A549 (cell line): ENCODE results near the gene DYNLRB2. TPM values are rescaled to one million over a fixed set of nuclear protein-coding genes. Genes with fewer than 3 reads are reported as not detected.

Experiments
- ATAC-seq, 2 experiments: fragments of 200-7000 bp in 1 of 2; fragments of >200 bp in 1 of 2; cut with Nextera tagmentation in 1 of 2; cut with Tn5 transposase in 1 of 2; 3 replicates each; pipeline versions ENCODE4 v1.8.0 to v1.9.1; 2018 to 2020; ENCODE audit warnings: mild to moderate bottlenecking in 1 of 2, moderate library complexity in 1 of 2
- CTCF ChIA-PET: fragments of 300-600 bp; sonication (Branson Sonifier 250); formaldehyde crosslinking; extraction: SDS; loops from one replicate; lab custom pipeline; 2021; ENCODE audit warnings: antibody characterized with exemption, inconsistent platforms; lab: Yijun Ruan, JAX
- POLR2A ChIA-PET: fragments of 350-600 bp; formaldehyde crosslinking; extraction: SDS; loops from one replicate; lab custom pipeline; 2021; ENCODE audit warnings: antibody characterized with exemption, inconsistent platforms; lab: Yijun Ruan, JAX
- DNase-seq, 2 experiments: peaks; one replicate each; pipeline versions ENCODE4 v3.0.0 to v3.0.0-alpha.2; 2011 to 2016; ENCODE audit warnings: low read depth in 1 of 2, low spot score in 1 of 2
- FAIRE-seq: peaks from 2 replicates; lab custom pipeline; 2011; peaks lifted over from hg19 to GRCh38; lab: Jason Lieb, UNC
- H3K27ac ChIP-seq, 2 experiments: fragments of >200 bp; sonication (Bioruptor Twin); formaldehyde crosslinking; 3 replicates each; pipeline ENCODE4 v1.5.1; 2016 to 2017
- H3K4me1 ChIP-seq: fragments of >200 bp; sonication (Bioruptor Twin); formaldehyde crosslinking; 3 replicates; pipeline ENCODE4 v1.6.1; 2016
- H3K4me2 ChIP-seq: fragments of >200 bp; sonication (Bioruptor Twin); formaldehyde crosslinking; 3 replicates; pipeline ENCODE4 v1.6.1; 2016
- H3K4me3 ChIP-seq: fragments of >200 bp; sonication (Bioruptor Twin); formaldehyde crosslinking; 3 replicates; pipeline ENCODE4 v1.5.1; 2016
- H3K9me3 ChIP-seq: fragments of >200 bp; sonication (Bioruptor Twin); formaldehyde crosslinking; 3 replicates; pipeline ENCODE4 v1.6.1; 2016
- CTCF ChIP-seq: fragments of >200 bp; sonication (Bioruptor Twin); formaldehyde crosslinking; IDR thresholded peaks from 3 replicates; pipeline ENCODE4 v1.5.1; 2016
- EHMT2 ChIP-seq: fragments of 200-600 bp; sonication (generic); IDR thresholded peaks from 2 replicates; pipeline ENCODE4 v1.6.1; 2016; ENCODE audit warnings: antibody characterized with exemption, low read depth, mild to moderate bottlenecking, moderate library complexity
- EP300 ChIP-seq, 2 experiments: fragments of >200 bp; sonication (Bioruptor Twin); formaldehyde crosslinking; IDR thresholded peaks; 2 replicates in 1 of 2; 3 replicates in 1 of 2; pipeline ENCODE4 v1.6.1; 2016 to 2017
- ESRRA ChIP-seq: fragments of 150-350 bp; IDR thresholded peaks from 2 replicates; pipeline ENCODE4 v1.6.1; 2014; ENCODE audit warnings: mild to moderate bottlenecking, low read length, borderline replicate concordance
- FOSB ChIP-seq: fragments of 250-450 bp; sonication (Bioruptor Pico); IDR thresholded peaks from 2 replicates; pipeline ENCODE4 v1.5.0; 2020; ENCODE audit warnings: mild to moderate bottlenecking, moderate library complexity
- FOSL2 ChIP-seq, 2 experiments: fragments of 450-650 bp in 1 of 2; fragments of >200 bp in 1 of 2; sonication (Bioruptor Twin) in 1 of 2; formaldehyde crosslinking; IDR thresholded peaks; 2 replicates each; pipeline versions ENCODE4 v1.5.0 to v1.6.1; 2016 to 2020; ENCODE audit warnings: mild to moderate bottlenecking in 1 of 2, moderate library complexity in 1 of 2
- HOXB5 ChIP-seq: fragments of 250-450 bp; sonication (Bioruptor Pico); IDR thresholded peaks from 2 replicates; pipeline ENCODE4 v1.5.0; 2020; ENCODE audit warnings: mild to moderate bottlenecking, moderate library complexity
- JUNB ChIP-seq: fragments of >200 bp; sonication (Bioruptor Twin); formaldehyde crosslinking; IDR thresholded peaks from 2 replicates; pipeline ENCODE4 v1.6.1; 2016
- KDM1A ChIP-seq: fragments of 200-600 bp; sonication (generic); IDR thresholded peaks from 2 replicates; pipeline ENCODE4 v1.6.1; 2016; ENCODE audit warnings: low read depth, mild to moderate bottlenecking
- MAFK ChIP-seq: fragments of 450-650 bp; IDR thresholded peaks from 2 replicates; pipeline ENCODE4 v1.6.1; 2014; ENCODE audit not compliant: partially characterized antibody
- NFE2L2 ChIP-seq: fragments of 150-350 bp; conservative IDR thresholded peaks from 2 replicates; pipeline ENCODE4 v1.6.1; 2014; ENCODE audit warnings: low read length
- NR3C1 ChIP-seq: fragments of >200 bp; sonication (Bioruptor Twin); formaldehyde crosslinking; IDR thresholded peaks from 3 replicates; pipeline ENCODE4 v1.6.1; 2017
- REST ChIP-seq: fragments of 200-600 bp; sonication (generic); IDR thresholded peaks from 2 replicates; pipeline ENCODE4 v1.6.1; 2016; ENCODE audit warnings: antibody characterized with exemption, mild to moderate bottlenecking, moderate library complexity
- RNF2 ChIP-seq: fragments of 200-600 bp; sonication (generic); IDR thresholded peaks from 2 replicates; pipeline ENCODE4 v1.6.1; 2016; ENCODE audit warnings: low read depth, mild to moderate bottlenecking, antibody characterized with exemption, moderate library complexity, borderline replicate concordance
- ZC3H11A ChIP-seq: fragments of 450-650 bp; IDR thresholded peaks from 2 replicates; pipeline ENCODE4 v1.6.1; 2014; ENCODE audit warnings: antibody characterized with exemption, mild to moderate bottlenecking
- WGBS: methylation state at CpG from one replicate; pipeline ENCODE4 v1.1.6; 2017; ENCODE audit errors: missing lambda C conversion rate; 5-methylcytosine and 5-hydroxymethylcytosine counted together
- polyA plus RNA-seq, 4 experiments: library from polyadenylated mRNA; depleted of rRNA in 3 of 4; stranded (reverse); fragments of >200 nt; fragmentation: RNase III in 1 of 4; extraction: RNeasy Plus Mini Kit Qiagen cat#74134 plus additional on column Dnase treatment in 1 of 4; gene quantifications; 2 replicates in 3 of 4; 3 replicates in 1 of 4; pipeline ENCODE4 v1.2.3, GENCODE V29; 2011 to 2017

The DYNLRB2 gene
- polyA plus RNA-seq, 2 of the 4 experiments (the other 2 are of a cell fraction) = not detected

DNA sequence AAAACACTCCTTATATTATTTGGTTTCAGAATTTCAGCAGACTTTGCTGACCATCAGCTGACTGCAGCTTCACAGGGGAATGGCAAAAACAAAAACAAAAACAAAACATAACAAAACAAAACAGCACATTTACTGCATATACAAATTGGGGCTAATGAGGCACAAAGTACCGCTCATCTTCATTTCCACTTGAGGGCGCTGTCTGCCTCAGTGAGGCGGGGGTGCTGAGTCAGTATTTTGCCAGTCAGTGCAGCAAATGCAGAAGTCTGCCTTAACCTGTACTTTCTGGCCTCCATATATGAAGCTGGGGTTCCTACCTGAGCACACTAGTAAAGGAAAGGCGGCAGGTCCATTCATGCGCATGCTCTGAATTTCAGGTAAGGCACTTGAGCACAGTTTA, 13.5 kb upstream of the DYNLRB2 start (continued):
- TF ChIP-seq REST (no peak), CTCF (peak; percentile 27; the same call in 1 of the 3 replicates), KDM1A (no peak)

DNA sequence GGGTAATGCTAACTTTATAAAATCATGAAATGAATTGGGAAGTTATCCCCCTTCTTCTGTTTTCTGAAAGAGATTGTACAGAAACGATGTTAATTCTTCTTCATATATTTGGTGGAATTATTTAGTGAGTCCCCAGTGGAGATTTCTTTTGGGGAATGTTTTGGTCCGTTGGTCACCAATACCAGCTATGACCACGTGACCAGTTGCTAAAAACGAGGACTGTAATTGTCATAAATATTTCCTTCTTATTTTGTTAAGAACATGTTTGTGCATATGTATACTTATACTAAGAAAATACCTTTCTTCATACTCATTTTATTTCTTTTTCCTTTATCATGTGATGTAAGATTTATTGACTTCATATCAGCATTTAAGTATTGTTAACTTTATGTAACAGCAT, 10.3 kb upstream of the DYNLRB2 start:
- no peak for FAIRE-seq

DNA sequence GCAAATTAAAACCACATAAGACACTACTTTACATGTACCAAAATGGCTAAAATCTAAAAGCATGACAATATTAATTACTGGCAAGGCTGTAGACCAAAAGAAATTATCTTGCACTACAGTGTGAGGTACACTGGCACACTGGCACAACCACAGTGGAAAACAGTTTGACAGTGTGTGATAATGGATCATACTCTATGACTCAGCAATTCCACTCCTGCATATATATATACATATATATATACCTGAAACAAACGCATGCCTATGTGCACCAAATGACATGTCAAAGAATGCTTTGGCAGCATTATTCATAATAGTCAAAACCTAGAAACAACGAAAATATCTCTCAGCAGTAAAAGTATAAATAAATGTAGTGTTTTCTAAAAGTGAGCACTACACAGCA, 4.6 kb upstream of the DYNLRB2 start:
- POLR2A ChIA-PET = no interaction called here
- Histone ChIP-seq H3K4me2 (no peak overlapping the region), H3K4me1 (0 out of 3 replicates have a peak, but pooled peaks cover 2% of the 10 kb centered on the region), H3K27ac (no peak overlapping the region), H3K9me3 (peaks cover 11% of the 10 kb centered on the region; the same call in 2 of the 3 replicates), H3K4me3 (no peak overlapping the region)
- DNase-seq (no peak), FAIRE-seq (no peak), ATAC-seq (no peak)
- CTCF ChIA-PET = interaction anchor here (0.8 kb wide), 1 partner anchor 10 kb away, joined by 4 read pairs; no protein-coding TSS in a partner anchor
- TF ChIP-seq FOSL2 (IDR thresholded peaks at IDR 0.05) (no peak), FOSL2 (CRISPR knock-in tag; IDR thresholded peaks at IDR 0.05) (no peak), MAFK (peak; percentile 56), NFE2L2 (peak; percentile 44)
- 48% methylated on average over 2 of the region's 2 CpGs for WGBS

More for the DNA sequence above, 10.3 kb upstream of the DYNLRB2 start:
- Histone ChIP-seq H3K4me2 (no peak overlapping the region), H3K27ac (no peak overlapping the region), H3K4me1 (no peaks in the 10 kb centered on the region), H3K4me3 (no peak overlapping the region), H3K9me3 (no peaks in the 10 kb centered on the region)
- ChIA-PET CTCF (no interaction called here), POLR2A (no interaction called here)
- no peak for ATAC-seq
- no peak for TF ChIP-seq HOXB5
- no peak for TF ChIP-seq FOSB (CRISPR knock-in tag)
- TF ChIP-seq NR3C1 = no peak
- no peak for TF ChIP-seq MAFK
- TF ChIP-seq ESRRA = no peak
- TF ChIP-seq CTCF = no peak
- no peak for TF ChIP-seq EHMT2
- TF ChIP-seq JUNB = no peak
- TF ChIP-seq FOSL2 (IDR thresholded peaks at IDR 0.05) = no peak
- no peak for TF ChIP-seq FOSL2 (CRISPR knock-in tag; IDR thresholded peaks at IDR 0.05)
- WGBS = 2% methylated on average over 4 of the region's 4 CpGs
- DNase-seq = no peak

DNA sequence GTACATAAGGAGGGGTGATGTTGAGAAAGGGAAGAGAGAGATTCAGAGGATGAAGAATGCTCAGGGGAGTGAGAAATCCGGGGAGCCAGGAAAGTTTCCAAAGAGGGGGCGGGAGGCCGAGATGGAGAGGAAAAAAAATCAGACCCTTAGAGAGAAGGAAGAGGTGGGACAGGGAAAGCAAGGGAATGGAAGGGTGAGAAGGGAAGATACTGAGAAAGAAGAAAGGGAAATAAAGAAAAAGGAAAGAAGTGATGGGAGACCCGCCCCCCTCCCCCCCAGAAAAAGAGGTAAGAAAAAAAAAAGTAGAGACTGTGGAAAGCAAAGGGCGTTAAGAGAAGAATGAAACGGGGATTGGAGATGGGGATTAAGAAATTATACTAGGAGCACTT, 507 bp downstream of the DYNLRB2 start:
- peak overlapping the region; percentile 94 for H3K4me2 ChIP-seq
- FAIRE-seq = no peak
- H3K4me3 ChIP-seq = peak overlapping the region; percentile 57
- 0 out of 2 replicates have a peak, but pooled peaks have one; percentile 17 for TF ChIP-seq RNF2
- TF ChIP-seq NFE2L2 = no peak
- no peak for TF ChIP-seq FOSL2 (IDR thresholded peaks at IDR 0.05)
- no peak for TF ChIP-seq FOSL2 (CRISPR knock-in tag; IDR thresholded peaks at IDR 0.05)
- no peak for TF ChIP-seq EP300 (IDR thresholded peaks at IDR 0.05)
- TF ChIP-seq ZC3H11A = no peak
- ChIA-PET POLR2A (no interaction called here), CTCF (interaction anchor here (1.2 kb wide), 1 partner anchor 14 kb away, joined by 3 read pairs; no protein-coding TSS in a partner anchor)
- WGBS = 37% methylated on average over 6 of the region's 6 CpGs
- no peak for DNase-seq
- H3K9me3 ChIP-seq = peaks cover 11% of the 10 kb centered on the region; the same call in 2 of the 3 replicates
- H3K4me1 ChIP-seq = 0 out of 3 replicates have a peak, but pooled peaks cover 2% of the 10 kb centered on the region
- ATAC-seq = no peak
- H3K27ac ChIP-seq = peak overlapping the region in 1 of 2 experiments; percentile 89; a peak in 3 of 6 replicates
